ENCODE results near the gene SOX5. TPM values are rescaled to one million over a fixed set of nuclear protein-coding genes. Genes with fewer than 3 reads are reported as not detected.

The SOX5 gene
- polyA plus RNA-seq, 4 donors: 7.1 to 9.0 (median 7.9) TPM

DNA sequence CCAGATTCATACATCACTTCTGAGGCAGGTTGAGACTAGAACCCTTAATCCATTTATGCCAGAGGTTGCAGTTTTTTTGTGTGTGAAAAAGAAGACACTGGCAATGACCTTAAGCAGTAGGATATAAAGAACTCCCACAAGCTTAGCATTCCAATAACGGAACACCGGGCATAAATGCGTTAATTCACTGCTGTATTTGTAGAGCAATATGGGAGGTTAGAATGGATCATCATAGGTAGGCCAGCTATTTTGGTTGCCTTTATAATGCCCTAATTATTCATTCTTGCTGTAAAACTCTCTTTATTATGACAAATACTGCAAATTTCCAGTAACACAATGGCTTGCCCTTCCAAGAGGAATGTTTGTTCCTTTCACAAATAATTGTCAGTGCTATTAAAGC lies 322.7 kb downstream of the SOX5 start:
- DNase-seq (ENCODE audit: low read depth in 4 of 4, low spot score in 3 of 4): no peak

DNA sequence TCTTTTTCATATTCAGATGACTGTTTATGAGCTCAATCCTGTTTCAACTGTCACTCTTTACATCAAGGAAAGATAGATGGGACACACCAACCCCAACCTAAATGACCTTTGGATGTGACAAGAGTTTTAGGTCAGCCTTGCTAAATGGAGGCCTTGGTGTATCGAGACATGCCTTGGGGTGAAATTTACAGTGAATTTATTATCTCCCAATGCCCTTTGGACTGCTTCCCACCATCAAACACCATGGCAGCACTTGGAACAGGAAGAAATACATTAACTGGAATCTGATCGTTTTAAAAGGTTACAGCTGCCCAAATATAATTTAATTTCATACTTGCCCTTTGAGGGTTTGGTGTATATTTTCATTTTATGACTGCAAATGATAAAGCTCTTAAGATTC lies 327.6 kb downstream of the SOX5 start:
- peak in 3 of 4 donors; percentile 3 to 21 (median 18) for DNase-seq (ENCODE audit: low read depth in 4 of 4, low spot score in 3 of 4)

DNA sequence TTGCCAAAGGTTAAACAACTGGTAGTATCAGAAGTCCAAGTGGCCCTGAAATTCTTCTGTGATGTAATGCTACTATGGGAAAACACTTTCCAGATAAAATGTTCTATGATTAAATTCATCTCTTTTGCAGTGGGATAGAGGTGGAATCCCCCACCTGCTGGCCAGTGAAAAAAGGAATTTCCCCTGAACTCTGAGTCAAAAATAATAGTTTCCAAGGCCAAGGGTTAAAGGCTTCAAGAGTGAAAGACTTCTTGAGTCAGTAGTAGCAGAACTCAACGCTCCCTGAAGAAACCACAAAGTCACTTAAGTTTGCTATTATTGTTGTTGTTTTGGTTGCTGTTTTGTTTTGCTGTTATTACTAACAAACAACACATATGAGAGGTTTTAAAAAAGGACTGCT lies 330.8 kb downstream of the SOX5 start:
- no peak for DNase-seq (ENCODE audit: low read depth in 4 of 4, low spot score in 3 of 4)

DNA sequence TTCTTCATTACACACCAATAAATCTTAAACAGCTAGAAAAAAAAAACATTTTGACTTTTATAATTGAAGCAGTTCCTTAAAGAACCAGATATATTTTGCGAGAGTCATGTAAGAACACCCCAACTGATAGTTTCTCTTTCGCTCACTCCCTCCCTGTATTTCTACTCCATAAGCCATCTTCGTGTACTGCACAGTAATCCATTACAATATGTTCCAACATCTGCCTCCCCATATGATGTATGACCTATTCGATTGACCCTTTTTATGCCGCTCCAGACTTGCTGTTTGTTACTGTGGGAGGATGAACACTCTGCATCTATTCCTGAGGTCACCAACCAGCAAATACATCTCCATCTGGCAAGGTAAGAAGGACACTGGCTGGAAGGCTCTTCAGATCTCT lies 331.7 kb downstream of the SOX5 start:
- no peak for DNase-seq (ENCODE audit: low read depth in 4 of 4, low spot score in 3 of 4)

DNA sequence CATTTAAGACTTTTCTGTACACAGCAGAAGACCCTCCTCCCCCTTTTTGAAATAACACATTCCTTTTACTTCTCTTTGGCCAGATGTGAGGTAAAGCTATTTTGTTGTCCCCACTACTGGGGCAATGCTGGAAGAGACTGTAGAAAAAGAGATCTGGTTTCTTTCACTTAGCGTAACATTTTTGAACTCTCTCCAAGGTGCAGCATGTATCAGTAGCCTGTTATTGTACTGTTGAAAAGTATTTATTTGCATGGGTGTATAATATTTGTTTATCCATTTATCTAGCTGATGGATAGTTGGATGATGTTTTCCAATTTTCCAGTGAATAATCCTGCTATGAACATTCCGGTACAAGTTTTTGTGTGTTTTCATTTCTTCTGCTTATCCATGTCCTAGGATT lies 335.2 kb downstream of the SOX5 start:
- no peak for DNase-seq (ENCODE audit: low read depth in 4 of 4, low spot score in 3 of 4)

DNA sequence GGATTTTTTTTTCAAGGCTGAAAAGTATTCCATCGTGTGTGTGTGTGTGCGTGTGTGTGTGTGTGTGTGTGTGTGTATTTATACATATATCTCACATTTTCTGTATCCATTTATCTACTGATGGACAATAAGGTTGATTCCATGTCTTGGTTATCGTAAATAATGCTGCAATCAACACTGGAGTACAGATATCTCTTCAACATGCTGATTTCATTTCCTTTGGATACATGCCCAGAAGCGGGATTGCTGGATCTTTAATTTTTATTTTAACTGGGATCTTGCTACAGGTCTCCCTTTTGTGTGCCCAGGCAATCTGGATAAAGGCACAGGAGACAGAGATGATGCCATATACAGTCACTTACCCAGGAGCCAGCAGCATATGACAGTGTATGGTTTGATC lies 338.1 kb downstream of the SOX5 start:
- DNase-seq (ENCODE audit: low read depth in 4 of 4, low spot score in 3 of 4): no peak

DNA sequence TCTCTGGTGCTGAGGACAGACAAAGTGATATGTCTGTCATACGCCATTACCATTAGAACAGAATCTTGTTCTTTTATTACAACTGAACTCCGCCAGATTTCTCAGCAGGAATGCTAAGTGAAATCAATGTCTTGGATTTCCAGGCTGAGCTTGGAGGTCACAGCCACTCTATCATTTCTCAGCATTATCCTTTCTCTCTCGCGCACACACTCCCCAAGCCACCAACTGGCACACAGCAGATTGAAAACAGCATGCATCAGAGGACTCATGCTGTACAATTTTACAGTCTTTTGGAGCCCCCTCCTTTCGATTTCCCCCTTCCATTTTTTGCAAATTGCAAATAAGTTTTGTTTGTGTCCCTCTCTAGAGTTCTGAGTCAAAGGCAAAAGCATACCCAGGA lies 348.6 kb downstream of the SOX5 start:
- DNase-seq (ENCODE audit: low read depth in 4 of 4, low spot score in 3 of 4): no peak

DNA sequence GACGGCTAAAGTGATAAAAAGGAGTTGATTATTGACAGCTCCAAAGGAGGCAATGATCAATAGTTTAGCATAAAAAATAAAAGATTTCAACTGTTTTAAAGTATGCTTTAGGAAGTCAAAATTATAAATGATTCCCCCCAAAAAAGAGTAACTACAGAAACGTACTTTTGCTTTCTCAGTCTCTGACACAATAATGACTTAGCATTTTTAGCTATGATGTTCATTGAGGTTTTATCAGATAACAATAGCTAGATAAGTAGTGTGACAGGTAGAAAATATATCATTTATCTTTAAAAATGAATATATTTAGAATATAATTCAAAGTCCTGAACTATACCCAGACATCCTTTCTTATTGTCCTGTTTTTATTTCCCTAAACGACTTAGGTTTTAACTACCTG lies 352.9 kb downstream of the SOX5 start:
- no peak for DNase-seq (ENCODE audit: low read depth in 4 of 4, low spot score in 3 of 4)

DNA sequence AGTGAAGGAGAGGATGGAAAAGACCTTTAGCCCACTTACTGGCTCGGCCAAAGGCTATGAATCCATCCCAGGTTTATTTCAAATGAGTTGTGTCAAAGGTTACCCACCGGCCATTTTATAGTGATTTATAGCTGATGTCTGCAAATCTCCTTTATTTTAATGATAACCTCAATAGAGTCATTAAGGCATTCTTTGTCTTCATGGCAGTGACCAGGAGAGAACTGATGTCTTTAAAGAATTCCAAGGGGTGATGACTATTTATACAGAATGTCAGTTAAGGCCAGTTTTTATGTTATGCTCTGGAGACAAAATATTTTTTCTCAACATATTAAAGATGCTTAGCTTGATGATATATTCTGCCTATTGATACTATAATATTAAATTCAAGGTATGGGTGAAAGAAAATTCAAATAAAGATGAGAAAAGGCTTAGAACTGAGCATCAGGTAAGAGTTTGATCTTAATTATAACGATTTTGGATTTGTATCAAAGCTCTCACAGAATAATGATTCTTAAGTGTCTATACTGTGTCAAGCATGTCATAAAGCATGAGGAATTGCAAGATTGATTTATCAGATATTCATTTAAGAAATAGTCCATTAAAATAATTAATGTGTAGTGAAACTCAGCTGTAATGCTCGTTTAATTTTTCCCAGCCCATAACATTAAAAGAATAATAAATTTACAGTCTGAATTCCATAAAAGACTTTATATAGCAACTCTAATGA lies 361.5 kb downstream of the SOX5 start:
- no peak for DNase-seq (ENCODE audit: low read depth in 4 of 4, low spot score in 3 of 4)

DNA sequence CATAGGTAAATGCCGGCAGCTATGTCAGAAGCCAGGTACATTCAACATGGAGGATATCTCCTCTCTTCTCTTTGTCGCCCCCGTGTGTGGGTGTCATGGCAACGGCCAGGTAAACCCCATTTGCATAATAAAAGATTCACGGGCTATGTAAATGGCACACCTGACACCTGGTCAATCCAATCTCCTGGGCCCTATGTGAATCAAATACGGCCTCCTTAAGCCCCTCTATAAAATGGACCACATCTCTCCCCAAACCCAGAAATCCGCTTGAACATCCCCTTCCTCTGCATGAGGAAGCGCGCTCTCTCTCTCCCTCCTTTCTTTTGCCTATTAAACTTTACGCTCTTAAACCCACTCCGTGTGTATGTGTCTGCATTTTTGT lies 363.7 kb downstream of the SOX5 start:
- no peak for DNase-seq (ENCODE audit: low read depth in 4 of 4, low spot score in 3 of 4)

DNA sequence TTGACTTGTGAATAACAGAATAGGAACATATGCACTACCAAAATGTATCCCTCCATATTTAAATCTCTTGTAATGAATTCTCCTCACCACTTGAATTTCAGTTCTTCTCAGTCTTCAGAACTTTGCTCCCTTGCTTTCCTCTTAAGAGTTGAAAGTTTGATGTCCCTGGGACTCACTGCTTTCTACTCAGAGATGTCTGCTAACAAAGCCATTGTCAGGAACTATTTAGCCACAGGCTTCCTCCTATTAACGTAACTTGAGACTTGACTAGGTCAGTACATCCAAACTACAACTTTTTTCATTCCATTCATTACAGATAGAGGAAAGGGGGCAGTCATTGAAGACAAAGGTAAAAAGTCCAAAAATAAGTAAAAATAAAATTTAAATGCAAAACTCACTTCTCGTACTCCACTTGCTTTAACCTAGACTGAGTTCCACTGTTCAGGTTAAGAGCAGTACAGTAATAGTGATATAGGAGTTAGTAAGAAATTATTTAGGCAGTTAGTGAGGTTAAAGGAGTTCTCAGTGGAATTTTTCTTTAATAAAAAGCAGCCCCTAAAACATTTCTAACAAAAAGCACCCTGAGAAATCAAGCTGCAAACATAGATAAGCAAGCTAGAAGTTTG lies 364.2 kb downstream of the SOX5 start:
- no peak for DNase-seq (ENCODE audit: low read depth in 4 of 4, low spot score in 3 of 4)

DNA sequence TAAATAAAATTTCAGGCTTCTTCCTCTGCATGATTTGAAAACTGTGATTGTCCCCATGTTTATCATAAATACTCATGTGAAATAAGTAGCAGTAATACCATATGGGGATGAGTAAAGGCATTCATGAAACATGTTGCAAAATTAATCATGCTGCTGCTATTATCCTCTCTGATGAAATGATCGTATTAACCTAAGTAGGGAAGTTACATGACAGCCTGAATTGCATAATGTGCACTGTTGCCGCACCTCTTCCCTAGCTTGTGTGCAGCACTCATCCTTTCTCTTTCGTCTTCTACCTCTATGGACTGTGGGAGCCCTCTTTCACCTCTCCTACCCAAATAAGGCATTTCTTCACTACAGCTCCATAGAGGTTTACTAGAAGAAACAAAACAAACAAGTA lies 367.6 kb downstream of the SOX5 start:
- no peak for DNase-seq (ENCODE audit: low read depth in 4 of 4, low spot score in 3 of 4)

DNA sequence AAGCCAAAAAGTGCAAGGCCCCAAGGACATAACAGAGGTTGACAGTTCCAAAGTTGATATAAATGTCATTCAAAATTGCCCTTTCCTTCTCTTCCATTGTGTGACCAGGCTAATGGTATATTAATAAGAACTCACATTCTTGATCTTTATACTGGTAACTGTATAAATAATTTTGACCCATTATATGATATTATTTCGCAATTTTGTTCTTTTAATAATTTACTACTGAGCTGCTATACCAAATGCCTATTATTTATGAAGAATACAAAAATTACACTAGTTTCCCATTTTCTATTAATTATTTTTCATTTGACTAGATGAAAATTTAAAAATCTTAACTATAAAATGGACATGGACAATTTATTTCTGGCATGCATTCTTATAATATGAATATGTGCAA lies 370.2 kb downstream of the SOX5 start:
- DNase-seq (ENCODE audit: low read depth in 4 of 4, low spot score in 3 of 4): no peak

DNA sequence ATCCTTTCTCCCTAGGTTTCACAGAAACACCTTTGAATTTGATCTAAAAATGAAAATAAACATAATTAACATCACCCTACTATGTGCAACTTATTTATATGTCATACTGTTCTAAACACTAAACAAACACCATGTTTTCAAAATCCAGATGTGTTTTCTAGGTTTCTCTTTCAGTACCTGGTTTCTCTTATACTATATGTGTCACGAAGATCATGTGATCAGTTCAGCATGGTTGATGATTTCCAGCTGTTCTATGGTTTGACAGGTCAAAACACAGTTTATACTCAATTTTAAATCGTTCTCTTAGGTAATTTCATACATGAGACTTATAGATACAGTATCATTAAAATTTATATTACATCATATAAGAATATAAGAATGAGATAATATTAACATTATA lies 373.1 kb downstream of the SOX5 start:
- no peak for DNase-seq (ENCODE audit: low read depth in 4 of 4, low spot score in 3 of 4)

DNA sequence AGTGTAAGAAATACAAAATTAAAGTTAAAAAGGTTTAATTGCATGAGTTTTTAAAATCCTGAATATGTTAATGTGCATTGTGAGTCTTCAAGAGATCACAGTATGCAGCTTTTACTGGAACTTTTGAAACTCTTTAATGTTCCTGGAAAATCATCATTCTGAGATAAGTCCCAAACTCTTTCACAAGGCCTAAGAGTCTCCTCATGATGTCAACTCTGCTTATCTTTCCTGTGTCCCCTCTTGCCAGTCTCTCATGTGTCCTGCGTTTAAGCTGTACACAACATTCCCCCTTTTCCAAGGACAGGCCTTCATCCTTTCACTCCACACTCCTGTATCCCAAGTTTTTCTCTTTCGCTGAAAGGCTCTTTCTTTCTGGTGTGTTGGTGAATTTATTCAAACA lies 380.1 kb downstream of the SOX5 start:
- no peak for DNase-seq (ENCODE audit: low read depth in 4 of 4, low spot score in 3 of 4)

DNA sequence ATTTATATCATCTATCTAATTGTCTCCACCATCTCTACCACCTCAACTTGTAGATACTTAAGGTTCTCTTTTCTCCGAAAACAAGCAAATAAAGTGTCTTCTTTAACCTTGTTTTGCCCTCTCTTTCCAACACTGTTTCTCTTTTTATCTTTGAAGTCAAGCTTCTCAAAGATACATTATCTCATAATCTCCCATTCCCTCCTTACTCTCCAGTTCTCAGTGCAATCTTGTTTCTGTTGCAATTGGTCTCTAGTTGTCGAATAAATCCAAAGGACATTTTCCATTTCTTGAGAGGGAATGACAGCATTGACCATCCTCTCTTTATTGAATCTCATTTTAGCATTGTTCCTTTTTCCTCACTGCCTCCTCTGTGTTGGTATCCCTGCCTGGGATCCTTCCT lies 383.3 kb downstream of the SOX5 start:
- no peak for DNase-seq (ENCODE audit: low read depth in 4 of 4, low spot score in 3 of 4)

DNA sequence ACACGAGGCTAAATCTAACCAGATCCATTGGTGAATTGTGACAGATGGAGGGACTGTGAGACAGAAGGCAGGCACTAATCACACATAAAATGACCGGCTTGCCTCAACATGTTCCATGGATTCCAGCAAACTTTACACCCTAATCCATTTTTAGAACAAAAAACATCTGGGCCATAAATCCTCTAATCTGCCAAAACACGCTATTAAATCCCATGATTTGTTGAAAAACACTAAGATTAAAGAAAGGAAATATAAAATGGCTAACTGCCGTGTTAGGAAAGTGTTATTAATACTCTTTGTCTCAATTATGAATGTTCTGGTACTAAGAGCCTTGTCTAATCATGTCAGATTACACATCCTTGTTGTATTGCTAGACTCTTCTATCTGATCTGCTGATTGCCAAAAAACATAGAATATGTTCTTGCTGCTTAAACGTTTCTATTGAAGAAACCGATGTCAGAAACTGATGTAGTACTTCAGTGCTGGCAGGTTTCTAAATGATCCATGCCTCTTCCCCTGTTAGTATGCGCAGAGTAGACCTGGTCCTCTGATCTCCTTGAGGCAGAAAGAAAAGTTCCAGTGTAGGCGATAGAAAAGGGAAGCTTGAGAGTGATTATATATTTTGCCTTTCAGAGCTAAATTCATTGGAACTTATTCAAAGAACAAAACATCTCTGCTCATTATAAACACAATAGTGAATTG lies 384.9 kb downstream of the SOX5 start:
- no peak for DNase-seq (ENCODE audit: low read depth in 4 of 4, low spot score in 3 of 4)

DNA sequence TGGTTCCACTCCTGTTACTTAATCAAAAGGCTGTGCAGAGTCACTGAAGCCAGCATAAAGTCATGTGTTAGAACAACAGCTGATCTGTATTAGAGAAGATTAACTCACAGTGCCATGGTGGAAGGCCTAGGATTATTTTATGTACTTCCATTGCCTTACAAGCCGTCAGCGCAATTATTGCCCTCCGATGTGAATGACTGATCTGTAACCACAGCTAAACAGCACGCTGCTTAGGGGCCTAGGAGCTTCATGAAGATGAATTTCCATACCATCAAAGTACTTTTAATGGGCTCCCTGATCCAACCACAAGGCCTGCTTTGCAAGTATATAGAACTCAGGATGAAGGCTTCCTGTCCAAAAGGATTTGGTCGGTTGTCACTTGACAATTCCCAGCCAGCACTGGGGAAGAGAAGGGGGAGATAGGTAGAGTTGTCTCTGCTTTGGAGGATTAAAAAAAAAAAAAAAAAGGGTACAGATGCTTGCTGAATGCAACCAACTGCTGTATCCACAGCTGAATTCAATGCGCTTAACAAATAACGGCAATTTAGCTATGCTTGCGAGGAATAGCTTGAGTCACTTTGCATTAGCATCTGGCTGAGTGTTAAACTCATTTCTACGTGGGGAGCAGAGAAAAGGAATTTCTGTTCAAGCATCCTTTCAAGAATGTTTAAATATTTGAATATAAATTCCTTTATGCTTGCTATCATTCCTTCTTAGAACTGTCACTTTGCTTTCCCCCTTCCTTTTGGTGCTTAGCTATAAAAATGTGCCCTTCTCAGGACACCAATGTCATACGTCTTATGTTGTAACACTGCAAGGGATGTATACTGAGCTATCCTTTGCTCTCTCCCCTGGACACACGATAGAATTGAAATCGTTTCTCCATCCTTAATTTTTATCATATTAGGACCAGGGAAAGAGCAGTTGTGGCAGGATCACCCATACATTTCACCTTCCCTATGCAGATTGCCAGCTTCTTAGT lies 387.8 kb downstream of the SOX5 start:
- no peak for DNase-seq (ENCODE audit: low read depth in 4 of 4, low spot score in 3 of 4)

DNA sequence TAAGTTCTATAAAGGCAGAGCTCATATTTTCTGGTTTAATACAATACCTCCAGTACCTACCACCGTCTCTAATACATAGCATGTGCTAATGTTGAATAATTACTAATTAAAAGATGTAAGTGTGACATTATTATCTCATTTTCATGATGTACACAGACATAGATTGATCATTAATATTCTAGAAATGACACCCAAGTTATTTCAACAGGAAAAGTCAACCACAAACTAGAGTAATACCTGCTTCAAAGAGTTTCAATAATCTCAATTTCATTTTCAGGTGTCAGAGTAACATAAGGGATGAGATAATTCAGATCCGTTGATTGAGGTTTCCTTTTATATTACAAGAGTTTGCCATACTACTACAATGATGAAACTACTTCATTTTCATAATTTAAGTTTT lies 388.9 kb downstream of the SOX5 start:
- DNase-seq (ENCODE audit: low read depth in 4 of 4, low spot score in 3 of 4): no peak

DNA sequence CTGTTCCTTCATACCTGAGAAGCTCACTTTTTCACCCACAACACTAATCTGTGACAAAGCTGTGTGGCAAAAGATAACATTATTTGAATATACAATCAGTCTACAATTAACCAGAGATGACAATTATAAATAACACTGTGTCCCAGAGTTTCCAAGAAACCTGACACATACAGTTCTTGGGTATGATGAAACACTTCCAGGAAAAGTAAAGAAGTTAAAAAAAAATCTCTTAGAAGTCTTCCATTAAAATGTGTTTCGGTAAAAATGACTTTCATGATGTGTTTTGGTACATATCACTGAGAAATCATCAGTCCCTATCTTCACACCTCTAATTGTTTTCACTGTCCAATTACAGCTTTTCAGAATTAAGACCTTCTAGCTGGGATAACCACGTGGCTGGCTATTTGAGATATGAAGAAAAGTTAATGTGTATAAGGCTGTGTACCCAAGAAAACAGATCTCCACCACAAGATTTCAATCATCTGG lies 390.2 kb downstream of the SOX5 start:
- DNase-seq (ENCODE audit: low read depth in 4 of 4, low spot score in 3 of 4): no peak

DNA sequence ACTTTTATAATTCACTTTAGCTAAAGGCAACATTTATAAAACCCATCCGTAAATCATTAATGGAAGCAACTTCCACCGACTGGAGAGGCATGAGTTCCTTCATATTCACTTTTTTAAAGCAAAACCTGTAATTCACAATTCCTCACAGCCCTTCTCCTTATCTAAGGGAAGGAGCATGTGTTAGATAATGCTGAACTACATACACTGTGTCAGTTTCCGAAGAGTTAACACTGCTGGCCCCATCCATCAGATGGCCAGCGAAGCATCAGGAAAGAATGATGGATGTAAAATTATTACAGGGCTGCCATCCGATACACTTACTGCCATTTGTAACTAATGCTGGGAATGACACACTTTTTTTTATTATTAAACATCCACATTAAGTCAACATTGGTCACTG lies 392.8 kb downstream of the SOX5 start:
- DNase-seq (ENCODE audit: low read depth in 4 of 4, low spot score in 3 of 4): no peak
